HG03469 (cell line): Measurements from ENCODE around the gene RNF224.
A peak's percentile ranks its signal among the peaks of the same experiment; 100 is the strongest.
"Not testable (repeated sequence)": the region's sequence is repeated elsewhere in the genome, so short reads cannot be mapped to it uniquely, and the experiment has no call there.

Experiments
- ATAC-seq: cut with Tn5 transposase; IDR thresholded peaks from one replicate; pipeline ENCODE4 v1.9.1; 2021; ENCODE audit warnings: mild to moderate bottlenecking, moderate library complexity, moderate number of reproducible peaks; ENCODE audit not compliant: unreplicated experiment

The RNF224 gene

GRCh38 chr9:137251490-137252268, 24.4 kb downstream of the RNF224 start:
- no peak for ATAC-seq

- ATAC-seq, result no peak
Observed at GRCh38 chr9:137252555-137253506, 25.5 kb downstream of the RNF224 start.

DNA sequence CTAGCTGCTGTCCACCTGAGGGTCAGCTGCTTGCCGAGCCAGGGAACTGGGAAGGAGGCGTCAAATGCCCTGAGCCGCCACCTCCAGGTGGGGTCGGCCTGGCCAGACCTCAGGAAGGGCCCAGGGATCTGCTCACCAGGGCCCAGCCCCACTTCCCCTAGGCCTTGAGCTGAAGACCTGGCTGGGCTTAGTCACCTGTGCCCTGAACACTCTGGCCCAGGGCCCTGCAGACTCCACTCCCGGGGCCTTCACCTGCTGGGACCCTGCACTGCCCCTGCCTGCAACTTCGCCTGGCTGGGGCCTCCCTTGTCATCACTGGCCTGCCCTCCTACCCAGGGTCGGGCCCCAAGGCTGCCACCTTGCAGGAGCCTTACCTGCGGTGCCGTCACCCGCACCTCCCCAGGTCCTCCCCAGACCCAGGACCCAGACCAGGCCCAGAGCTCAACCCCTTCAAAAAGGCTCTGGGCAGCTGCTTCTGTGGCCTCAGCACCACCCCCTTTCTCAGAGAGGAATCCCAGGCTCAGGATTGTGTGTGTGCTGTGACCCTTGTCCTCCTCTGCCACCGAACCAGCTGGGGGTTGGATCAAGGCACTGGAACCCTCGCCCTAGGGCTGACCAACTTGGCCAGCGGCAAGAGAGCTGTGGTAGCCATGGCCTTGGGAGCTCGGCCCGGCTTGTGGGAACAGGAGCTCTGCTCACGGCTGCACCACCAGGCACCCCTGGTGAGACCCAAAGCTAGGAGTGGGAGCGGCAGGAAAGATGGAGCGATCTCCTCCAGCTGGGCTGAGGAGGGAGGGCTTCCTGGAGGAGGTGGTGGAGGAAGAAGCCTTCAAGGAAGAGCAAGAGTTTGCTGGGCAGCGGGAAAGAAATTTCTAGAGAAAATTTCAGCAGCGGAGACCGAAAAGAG, 26.7 kb downstream of the RNF224 start:
- ATAC-seq, result no peak

GRCh38 chr9:137254624-137255447, 27.5 kb downstream of the RNF224 start, which contains the start of gene NELFB:
Gene NELFB (plus strand): TSS chr9:137255327.
- peak; percentile 38 for ATAC-seq

DNA sequence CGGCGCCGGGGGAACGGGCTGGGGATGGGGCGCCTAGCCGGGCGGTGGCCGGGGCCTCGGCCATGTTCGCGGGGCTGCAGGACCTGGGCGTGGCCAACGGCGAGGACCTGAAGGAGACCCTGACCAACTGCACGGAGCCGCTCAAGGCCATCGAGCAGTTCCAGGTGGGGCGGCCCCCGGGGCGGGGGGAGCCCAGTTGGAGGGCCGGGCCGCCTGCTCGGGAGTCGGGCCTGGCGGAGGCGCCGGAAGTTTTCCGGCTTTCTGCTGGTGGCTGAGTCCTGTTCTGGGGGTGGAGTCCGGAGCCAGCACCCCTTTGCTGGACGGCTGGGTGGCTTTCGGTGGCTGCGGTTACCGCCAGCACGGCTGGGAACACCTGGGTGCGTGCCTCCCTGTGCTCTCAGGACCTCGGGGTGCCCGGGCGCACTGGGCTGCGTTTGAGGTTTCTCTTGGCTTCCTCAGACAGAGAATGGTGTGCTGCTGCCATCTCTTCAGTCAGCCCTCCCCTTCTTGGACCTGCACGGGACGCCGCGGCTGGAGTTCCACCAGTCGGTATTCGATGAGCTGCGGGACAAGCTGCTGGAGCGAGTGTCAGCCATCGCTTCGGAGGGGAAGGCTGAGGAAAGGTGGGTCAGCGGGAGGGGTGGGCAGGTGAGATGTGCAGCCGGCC, 28.3 kb downstream of the RNF224 start:
- ATAC-seq, result peak; percentile 31

DNA sequence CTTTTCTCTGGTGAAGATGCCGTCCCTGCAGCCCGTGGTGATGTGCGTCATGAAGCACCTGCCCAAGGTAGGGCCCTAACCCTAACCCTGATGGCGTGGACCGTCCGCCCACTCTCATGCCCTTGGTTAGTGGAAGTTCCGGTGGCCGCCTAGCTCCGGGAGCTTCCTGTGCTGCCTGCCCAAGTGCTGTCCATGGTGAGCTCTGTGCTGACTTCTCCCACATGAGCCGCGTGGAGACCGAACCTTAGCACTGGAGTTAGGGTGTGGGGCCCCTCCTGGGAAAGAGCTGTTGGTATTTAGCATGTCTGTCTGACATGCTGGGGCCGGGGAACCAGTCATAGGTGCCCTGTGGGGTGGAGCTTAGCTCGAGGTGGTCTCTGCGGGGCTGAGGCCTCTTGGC, 29.1 kb downstream of the RNF224 start:
- no peak for ATAC-seq

DNA sequence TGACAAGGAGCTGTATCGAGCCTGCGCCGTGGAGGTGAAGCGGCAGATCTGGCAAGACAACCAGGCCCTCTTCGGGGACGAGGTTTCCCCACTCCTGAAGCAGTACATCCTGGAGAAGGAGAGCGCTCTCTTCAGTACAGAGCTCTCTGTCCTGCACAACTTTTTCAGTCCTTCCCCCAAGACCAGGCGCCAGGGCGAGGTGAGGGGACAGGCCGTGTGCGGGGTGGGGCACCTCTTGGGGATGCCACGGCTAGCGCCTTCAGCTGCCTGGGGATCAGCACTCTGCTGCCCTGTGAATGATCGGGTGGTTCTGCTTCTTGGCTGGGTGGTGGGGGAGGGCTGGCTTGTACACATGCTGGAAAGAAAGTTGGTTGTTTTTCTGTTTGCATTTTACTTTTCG, 29.6 kb downstream of the RNF224 start:
- ATAC-seq, result no peak

DNA sequence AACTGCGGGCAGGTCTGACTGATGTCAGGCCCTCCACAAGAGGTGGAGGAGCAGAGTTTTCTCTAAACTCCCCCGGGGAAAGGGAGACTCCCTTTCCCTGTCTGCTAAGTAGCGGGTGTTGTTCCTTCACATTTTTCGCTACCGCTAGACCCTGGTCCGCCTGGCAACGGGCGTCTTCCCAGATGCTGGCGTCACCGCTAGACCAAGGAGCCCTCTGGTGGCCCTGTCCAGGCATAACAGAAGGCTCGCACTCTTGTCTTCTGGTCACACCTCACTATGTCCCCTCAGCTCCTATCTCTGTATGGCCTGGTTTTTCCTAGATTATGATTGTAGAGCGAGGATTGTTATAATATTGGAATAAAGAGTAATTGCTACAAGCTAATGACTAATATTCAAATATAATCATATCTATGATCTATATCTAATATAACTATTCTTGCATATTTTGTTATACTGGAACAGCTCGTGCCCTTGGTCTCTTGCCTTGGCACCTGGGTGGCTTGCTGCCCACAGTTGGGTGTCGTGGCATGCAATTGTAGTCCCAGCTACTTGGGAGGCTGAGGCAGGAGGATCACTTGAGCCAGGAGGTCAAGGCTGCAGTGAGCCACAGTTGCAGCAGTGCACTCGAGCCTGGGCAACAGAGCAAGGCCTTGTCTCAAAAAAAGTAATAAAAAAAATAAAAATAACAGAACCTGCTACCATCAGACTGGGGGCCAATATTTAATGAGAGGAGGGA, 35.0 kb downstream of the RNF224 start:
- not testable (repeated sequence) for ATAC-seq

DNA sequence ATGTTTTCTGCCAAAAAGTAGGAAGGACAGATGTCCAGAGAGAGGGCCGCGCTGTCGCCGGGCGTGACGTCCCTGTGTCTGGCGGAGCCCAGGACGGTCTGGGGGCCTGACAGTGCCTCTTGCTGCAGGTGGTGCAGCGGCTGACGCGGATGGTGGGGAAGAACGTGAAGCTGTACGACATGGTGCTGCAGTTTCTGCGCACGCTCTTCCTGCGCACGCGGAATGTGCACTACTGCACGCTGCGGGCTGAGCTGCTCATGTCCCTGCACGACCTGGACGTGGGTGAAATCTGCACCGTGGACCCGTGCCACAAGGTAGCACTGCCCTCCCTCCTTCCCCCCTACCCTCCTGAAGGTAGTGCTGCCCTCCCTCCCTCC, 35.6 kb downstream of the RNF224 start:
- ATAC-seq, result no peak

- ATAC-seq, result no peak
Observed at GRCh38 chr9:137263506-137263905, 36.2 kb downstream of the RNF224 start.

DNA sequence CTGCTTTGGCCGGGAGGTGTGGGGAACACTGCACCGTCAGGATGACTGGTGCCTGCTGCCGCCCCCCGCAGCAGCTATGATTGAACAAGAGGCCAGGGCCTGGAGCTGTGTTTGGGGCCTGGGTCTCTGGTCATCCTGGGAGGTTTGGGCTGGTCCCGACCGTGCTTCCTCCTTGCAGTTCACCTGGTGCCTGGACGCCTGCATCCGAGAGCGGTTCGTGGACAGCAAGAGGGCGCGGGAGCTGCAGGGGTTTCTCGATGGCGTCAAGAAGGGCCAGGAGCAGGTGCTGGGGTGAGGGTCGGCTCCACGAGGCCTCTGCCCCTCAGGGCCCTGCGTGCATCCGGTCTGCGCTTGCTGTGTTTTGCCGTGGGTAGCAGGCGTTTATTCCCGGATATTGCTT, 36.8 kb downstream of the RNF224 start:
- ATAC-seq, result no peak

GRCh38 chr9:137265496-137266161, 38.3 kb downstream of the RNF224 start:
- no peak for ATAC-seq

DNA sequence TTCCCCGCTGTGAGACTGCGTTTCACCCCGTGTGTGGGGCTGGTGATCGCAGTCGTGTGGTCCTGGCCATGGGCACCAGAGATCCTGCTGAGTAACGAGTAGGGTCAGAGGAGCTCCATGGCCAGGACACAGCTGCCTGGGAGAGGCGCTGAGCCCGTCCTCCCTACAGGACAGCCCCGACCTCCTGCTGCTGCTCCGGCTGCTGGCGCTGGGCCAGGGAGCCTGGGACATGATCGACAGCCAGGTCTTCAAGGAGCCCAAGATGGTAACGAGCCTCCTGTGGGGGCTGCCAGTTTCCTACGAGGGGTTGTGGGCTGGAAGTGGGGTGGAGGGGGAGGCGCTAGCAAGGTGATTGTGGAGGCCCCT, 38.8 kb downstream of the RNF224 start:
- ATAC-seq, result no peak

DNA sequence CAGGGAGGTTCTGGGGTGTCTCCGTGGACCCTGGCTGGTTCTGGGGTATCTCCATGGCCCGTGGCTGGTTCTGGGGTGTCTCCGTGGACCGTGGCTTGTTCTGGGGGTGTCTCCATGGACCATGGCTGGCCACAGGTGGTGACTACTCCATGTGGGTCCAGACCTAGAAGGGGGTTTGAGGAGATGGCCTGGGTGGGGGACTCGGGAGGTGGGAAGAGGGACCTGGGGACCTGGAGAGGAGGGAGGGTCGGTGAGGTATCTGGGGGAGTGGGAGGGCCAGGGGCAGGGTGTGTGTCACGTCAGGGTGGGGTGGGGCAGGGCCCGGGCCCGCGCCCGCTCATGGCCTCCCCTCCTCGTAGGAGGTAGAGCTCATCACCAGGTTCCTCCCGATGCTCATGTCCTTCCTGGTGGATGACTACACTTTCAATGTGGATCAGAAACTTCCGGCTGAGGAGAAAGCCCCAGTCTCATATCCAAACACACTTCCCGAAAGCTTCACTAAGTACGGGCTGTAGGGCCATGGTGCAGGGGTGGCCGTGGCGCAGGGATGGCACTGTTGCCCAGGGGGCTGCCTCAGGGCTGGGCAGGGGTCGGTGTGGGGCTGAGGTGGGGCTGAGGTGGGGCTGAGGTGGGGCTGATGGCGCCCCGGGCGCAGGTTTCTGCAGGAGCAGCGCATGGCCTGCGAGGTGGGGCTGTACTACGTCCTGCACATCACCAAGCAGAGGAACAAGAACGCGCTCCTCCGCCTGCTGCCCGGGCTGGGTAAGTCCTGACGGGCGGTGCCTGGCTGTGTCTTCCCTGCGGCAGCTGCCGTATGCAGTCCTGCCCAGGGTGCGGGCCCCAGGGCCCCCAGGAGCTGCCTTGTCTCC, 39.5 kb downstream of the RNF224 start:
- no peak for ATAC-seq

- no peak for ATAC-seq
Observed at GRCh38 chr9:137267933-137268355, 40.6 kb downstream of the RNF224 start.

DNA sequence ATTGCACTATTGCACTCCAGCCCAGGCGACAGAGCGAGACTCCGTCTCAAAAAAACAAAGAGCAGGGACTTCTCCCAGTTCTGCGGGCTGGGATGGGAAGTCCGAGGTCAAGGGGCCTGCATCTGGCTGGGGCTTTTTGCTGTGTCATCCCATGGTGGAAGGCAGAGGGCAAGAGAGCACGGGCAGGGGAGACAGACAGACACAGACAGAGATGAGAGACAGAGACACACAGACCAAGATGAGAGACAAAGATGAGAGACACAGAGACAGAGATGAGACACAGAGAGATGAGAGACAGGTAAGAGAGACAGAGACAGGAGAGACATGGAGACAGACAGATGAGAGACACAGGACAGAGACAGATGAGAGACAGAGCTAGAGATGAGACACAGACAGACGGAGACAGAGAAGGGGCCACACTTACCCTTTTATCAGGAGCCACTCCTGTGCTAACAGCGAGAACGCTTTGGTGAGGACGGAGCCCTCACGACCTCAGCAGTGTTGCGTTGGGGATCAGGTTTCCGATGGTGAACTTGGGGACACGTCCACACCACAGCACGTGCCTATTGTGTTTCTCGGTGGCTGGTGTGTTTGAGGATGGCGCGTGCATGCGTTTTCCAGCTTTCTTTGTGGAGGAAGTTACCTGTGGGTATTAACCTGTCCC, 41.4 kb downstream of the RNF224 start:
- ATAC-seq, result no peak
